GF-D8 (cell line): Measurements from ENCODE around the gene TUBB.
A peak's percentile ranks its signal among the peaks of the same experiment; 100 is the strongest.
"Not testable (repeated sequence)": the region's sequence is repeated elsewhere in the genome, so short reads cannot be mapped to it uniquely, and the experiment has no call there.

Experiments
- DNase-seq: peaks from one replicate; lab custom pipeline; 2025; lab: John Stamatoyannopoulos, UW

The TUBB gene

GRCh38 chr6:30719356-30719755 lies 796 bp upstream of the TUBB start:
- DNase-seq: no peak

- peak; percentile 37 for DNase-seq
These were observed 616 bp downstream of the TUBB start for GRCh38 chr6:30720738-30721197.

GRCh38 chr6:30721198-30722024 lies 1.3 kb downstream of the TUBB start:
- DNase-seq: peak; percentile 57

- DNase-seq: not testable (repeated sequence)
These were observed 1.8 kb downstream of the TUBB start for GRCh38 chr6:30722025-30722279.

GRCh38 chr6:30722280-30723112 lies 2.3 kb downstream of the TUBB start:
- peak; percentile 39 for DNase-seq

GRCh38 chr6:30723159-30723842 lies 3.1 kb downstream of the TUBB start:
- DNase-seq: not testable (repeated sequence)

GRCh38 chr6:30723843-30724741 lies 3.9 kb downstream of the TUBB start:
- not testable (repeated sequence) for DNase-seq

- no peak for DNase-seq
These were observed 4.9 kb downstream of the TUBB start for GRCh38 chr6:30724906-30725667.

- DNase-seq: no peak
These were observed 5.8 kb downstream of the TUBB start for GRCh38 chr6:30725713-30726505.

- no peak for DNase-seq
These were observed 6.6 kb downstream of the TUBB start for GRCh38 chr6:30726506-30727413.

- no peak for DNase-seq
These were observed 7.9 kb downstream of the TUBB start for GRCh38 chr6:30727920-30728553.

GRCh38 chr6:30730601-30731435 lies 10.7 kb downstream of the TUBB start:
- DNase-seq: peak; percentile 43

- DNase-seq: no peak
These were observed 12.2 kb downstream of the TUBB start for GRCh38 chr6:30732237-30732943.

- no peak for DNase-seq
These were observed 15.6 kb downstream of the TUBB start for GRCh38 chr6:30735668-30736314.

- no peak for DNase-seq
These were observed 18.4 kb downstream of the TUBB start for GRCh38 chr6:30738532-30738931.

GRCh38 chr6:30740540-30740870 lies 20.4 kb downstream of the TUBB start:
- DNase-seq: no peak
